ENCODE results near the gene RNF111. TPM values are rescaled to one million over a fixed set of nuclear protein-coding genes. Genes with fewer than 3 reads are reported as not detected.

RNF111 gene
- total RNA-seq, 1 donor from 2014 or later: 20.3 TPM

DNA sequence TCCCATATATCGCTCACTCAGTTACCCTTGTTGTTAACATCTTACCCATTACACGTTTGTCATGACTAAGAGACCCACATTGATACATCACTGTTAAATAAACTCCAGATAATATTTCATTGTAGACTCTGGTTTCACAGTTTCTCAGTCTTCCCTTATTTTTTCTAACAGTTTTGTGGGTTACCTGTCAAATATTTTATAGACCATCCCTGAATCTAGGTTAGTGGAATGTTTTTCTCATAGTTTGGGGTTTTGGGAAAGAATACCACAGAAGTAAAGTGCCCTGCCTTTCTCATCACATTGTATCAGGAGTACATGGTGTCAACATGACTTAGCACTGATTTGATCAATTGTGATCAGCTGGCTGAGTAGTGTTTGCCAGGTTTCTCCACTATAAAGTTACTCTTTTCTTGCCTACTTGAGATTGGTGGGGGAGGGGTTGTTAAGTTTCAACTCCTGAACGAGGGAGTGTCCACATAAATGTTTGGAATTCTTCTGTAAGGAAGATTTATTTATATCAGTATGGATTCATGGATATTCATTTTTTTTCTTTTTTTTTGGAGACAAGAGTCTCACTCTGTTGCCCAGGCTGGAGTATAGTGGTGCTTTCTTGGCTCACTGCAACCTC lies 25.9 kb downstream of the RNF111 start:
- Histone ChIP-seq H3K9me3 (replicated peaks) (no peaks in the 10 kb centered on the region), H3K36me3 (no peaks in the 10 kb centered on the region), H3K4me3 (no peak overlapping the region), H3K4me1 (peaks cover 36% of the 10 kb centered on the region), H3K27ac (replicated peaks) (no peak overlapping the region), H3K27me3 (ENCODE audit: low read depth) (no peaks in the 10 kb centered on the region)
- TF ChIP-seq, protein P1, sequence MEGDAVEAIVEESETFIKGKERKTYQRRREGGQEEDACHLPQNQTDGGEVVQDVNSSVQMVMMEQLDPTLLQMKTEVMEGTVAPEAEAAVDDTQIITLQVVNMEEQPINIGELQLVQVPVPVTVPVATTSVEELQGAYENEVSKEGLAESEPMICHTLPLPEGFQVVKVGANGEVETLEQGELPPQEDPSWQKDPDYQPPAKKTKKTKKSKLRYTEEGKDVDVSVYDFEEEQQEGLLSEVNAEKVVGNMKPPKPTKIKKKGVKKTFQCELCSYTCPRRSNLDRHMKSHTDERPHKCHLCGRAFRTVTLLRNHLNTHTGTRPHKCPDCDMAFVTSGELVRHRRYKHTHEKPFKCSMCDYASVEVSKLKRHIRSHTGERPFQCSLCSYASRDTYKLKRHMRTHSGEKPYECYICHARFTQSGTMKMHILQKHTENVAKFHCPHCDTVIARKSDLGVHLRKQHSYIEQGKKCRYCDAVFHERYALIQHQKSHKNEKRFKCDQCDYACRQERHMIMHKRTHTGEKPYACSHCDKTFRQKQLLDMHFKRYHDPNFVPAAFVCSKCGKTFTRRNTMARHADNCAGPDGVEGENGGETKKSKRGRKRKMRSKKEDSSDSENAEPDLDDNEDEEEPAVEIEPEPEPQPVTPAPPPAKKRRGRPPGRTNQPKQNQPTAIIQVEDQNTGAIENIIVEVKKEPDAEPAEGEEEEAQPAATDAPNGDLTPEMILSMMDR (IDR thresholded peaks at IDR 0.05; ENCODE audit: borderline replicate concordance): no peak
- intact Hi-C loops (cut with micrococcal nuclease): no loop called here
- no peak for DNase-seq

DNA sequence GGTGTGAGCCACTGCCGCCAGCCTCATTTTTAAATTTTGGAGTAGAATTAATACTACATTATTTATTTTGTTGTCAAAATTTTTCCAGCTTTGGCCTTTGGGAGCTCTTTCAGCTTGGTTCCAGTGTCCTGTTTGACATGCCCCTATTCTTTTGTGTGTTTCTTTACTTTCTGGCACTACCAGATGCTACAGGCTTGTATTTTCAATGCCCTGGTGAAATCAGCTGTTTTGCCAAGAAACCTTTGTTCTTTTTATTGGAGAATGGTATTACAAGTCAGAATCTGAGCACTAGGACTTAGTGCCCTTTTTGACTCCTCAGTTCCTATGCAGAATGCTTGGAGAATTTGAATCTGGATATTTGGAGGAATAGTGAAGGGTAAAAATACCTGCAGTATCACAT lies 26.6 kb downstream of the RNF111 start:
- TF ChIP-seq, protein P1 (IDR thresholded peaks at IDR 0.05; ENCODE audit: borderline replicate concordance): no peak
- intact Hi-C loops (cut with micrococcal nuclease): no loop called here
- no peaks in the 10 kb centered on the region for H3K36me3 ChIP-seq
- no peak overlapping the region for H3K4me3 ChIP-seq
- no peaks in the 10 kb centered on the region for H3K9me3 ChIP-seq (replicated peaks)
- no peaks in the 10 kb centered on the region for H3K27me3 ChIP-seq (ENCODE audit: low read depth)
- no peak for DNase-seq
- H3K4me1 ChIP-seq: peaks cover 36% of the 10 kb centered on the region
- H3K27ac ChIP-seq (replicated peaks): no peak overlapping the region

- intact Hi-C loops (cut with micrococcal nuclease): no loop called here
- Histone ChIP-seq H3K36me3 (no peaks in the 10 kb centered on the region), H3K27ac (replicated peaks) (no peak overlapping the region), H3K4me3 (no peak overlapping the region), H3K4me1 (peaks cover 20% of the 10 kb centered on the region), H3K9me3 (replicated peaks) (no peaks in the 10 kb centered on the region), H3K27me3 (ENCODE audit: low read depth) (no peaks in the 10 kb centered on the region)
- DNase-seq: no peak
- TF ChIP-seq, protein P1 (IDR thresholded peaks at IDR 0.05; ENCODE audit: borderline replicate concordance): no peak
Measured at GRCh38 chr15:59017449-59017848, 30.0 kb downstream of the RNF111 start.

DNA sequence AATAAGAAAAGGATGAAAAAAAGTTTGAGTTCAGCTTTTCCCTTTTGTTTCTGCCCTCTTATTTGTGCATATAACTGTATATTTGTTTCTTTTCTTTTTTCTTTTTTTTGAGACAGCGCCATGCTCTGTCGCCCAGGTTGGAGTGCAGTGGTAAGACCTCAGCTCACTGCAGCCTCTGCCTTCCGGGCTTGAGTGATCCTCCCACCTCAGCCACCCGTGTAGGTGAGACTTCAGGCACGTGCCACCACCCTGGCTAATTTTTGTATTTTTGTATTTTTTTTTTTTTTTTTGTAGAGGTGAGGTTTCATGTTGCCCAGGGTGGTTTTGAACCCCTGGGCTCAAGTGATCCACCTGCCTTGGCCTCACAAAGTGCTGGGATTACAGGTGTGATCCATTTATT lies 31.4 kb downstream of the RNF111 start:
- DNase-seq: no peak
- no peaks in the 10 kb centered on the region for H3K27me3 ChIP-seq (ENCODE audit: low read depth)
- H3K36me3 ChIP-seq: no peaks in the 10 kb centered on the region
- H3K4me1 ChIP-seq: peaks cover 11% of the 10 kb centered on the region
- H3K27ac ChIP-seq (replicated peaks): no peak overlapping the region
- TF ChIP-seq, protein P1 (IDR thresholded peaks at IDR 0.05; ENCODE audit: borderline replicate concordance): no peak
- no peaks in the 10 kb centered on the region for H3K9me3 ChIP-seq (replicated peaks)
- H3K4me3 ChIP-seq: no peak overlapping the region
- intact Hi-C loops (cut with micrococcal nuclease): no loop called here

- Histone ChIP-seq H3K27me3 (ENCODE audit: low read depth) (no peaks in the 10 kb centered on the region), H3K4me3 (no peak overlapping the region), H3K4me1 (no peaks in the 10 kb centered on the region), H3K9me3 (replicated peaks) (no peaks in the 10 kb centered on the region), H3K27ac (replicated peaks) (no peak overlapping the region), H3K36me3 (peaks cover 4% of the 10 kb centered on the region)
- no peak for DNase-seq
- intact Hi-C loops (cut with micrococcal nuclease): no loop called here
- TF ChIP-seq, protein P1 (IDR thresholded peaks at IDR 0.05; ENCODE audit: borderline replicate concordance): no peak
Measured at GRCh38 chr15:59020322-59020721, 32.9 kb downstream of the RNF111 start.

Data from left ventricle myocardium inferior (tissue), 1 donor.